H1 (cell line): ENCODE data around the gene P4HA1. TPM values are rescaled to one million over a fixed set of nuclear protein-coding genes. Genes with fewer than 3 reads are reported as not detected.

Experiments
- CTCF ChIA-PET: fragments of 300-600 bp; sonication (Branson Sonifier 250); formaldehyde crosslinking; loops from one replicate; lab custom pipeline; 2021; ENCODE audit not compliant: partially characterized antibody; lab: Charles Lee
- POLR2A ChIA-PET: fragments of 300-600 bp; sonication (Branson Sonifier 250); formaldehyde crosslinking; loops from one replicate; lab custom pipeline; 2021; ENCODE audit warnings: inconsistent platforms; ENCODE audit not compliant: partially characterized antibody; lab: Charles Lee
- DNase-seq, 2 experiments: peaks; one replicate each; pipeline versions ENCODE4 v3.0.0 to v3.0.0-alpha.2; 2010 to 2022; ENCODE audit warnings: low spot score in 2 of 2, low read depth in 1 of 2, mixed read lengths in 1 of 2
- FAIRE-seq: peaks from 2 replicates; lab custom pipeline; 2011; peaks lifted over from hg19 to GRCh38; lab: Jason Lieb, UNC
- H2AFZ ChIP-seq: 2 replicates; pipeline ENCODE4 v1.8.1; 2012; ENCODE audit warnings: low read length, inconsistent platforms
- H2AK5ac ChIP-seq: 2 replicates; pipeline ENCODE4 v1.6.1; 2013; ENCODE audit warnings: low read depth, low read length
- H2BK120ac ChIP-seq: replicated peaks from 2 replicates; pipeline ENCODE3; 2013; ENCODE audit warnings: low read depth, low read length, inconsistent platforms
- H2BK12ac ChIP-seq: 2 replicates; pipeline ENCODE4 v1.6.1; 2013; ENCODE audit warnings: low read depth, low read length
- H2BK15ac ChIP-seq: 2 replicates; pipeline ENCODE4 v1.6.1; 2013; ENCODE audit warnings: low read length
- H2BK20ac ChIP-seq: 2 replicates; pipeline ENCODE4 v1.6.1; 2013; ENCODE audit warnings: low read length
- H2BK5ac ChIP-seq: 2 replicates; pipeline ENCODE4 v1.6.1; 2013; ENCODE audit warnings: low read depth, low read length
- H3K14ac ChIP-seq: 2 replicates; pipeline ENCODE4 v1.6.1; 2013; ENCODE audit warnings: inconsistent platforms; ENCODE audit not compliant: insufficient read length
- H3K18ac ChIP-seq: 2 replicates; pipeline ENCODE4 v1.6.1; 2013; ENCODE audit warnings: low read length; ENCODE audit errors: extremely low read depth
- H3K23ac ChIP-seq: 2 replicates; pipeline ENCODE4 v1.6.1; 2013; ENCODE audit warnings: inconsistent platforms; ENCODE audit not compliant: insufficient read length
- H3K23me2 ChIP-seq: 2 replicates; pipeline ENCODE4 v1.6.1; 2013; ENCODE audit warnings: low read depth, low read length
- H3K27ac ChIP-seq: 2 replicates; pipeline ENCODE4 v1.6.1; 2011; ENCODE audit warnings: low read depth, low read length, inconsistent platforms
- H3K27me3 ChIP-seq, 4 experiments: replicated peaks in 1 of 4; 1 replicate in 1 of 4; 2 replicates in 3 of 4; pipeline versions ENCODE4 v1.6.1 to v1.8.1; 2011 to 2013; ENCODE audit warnings: low read length in 3 of 4, mild to moderate bottlenecking in 3 of 4, inconsistent platforms in 2 of 4, mixed read lengths in 2 of 4, moderate library complexity in 1 of 4; ENCODE audit not compliant: control insufficient read depth in 3 of 4, insufficient read depth in 3 of 4; ENCODE audit errors: extremely low read depth in 1 of 4
- H3K36me3 ChIP-seq, 4 experiments: 2 replicates each; pipeline versions ENCODE4 v1.6.1 to v1.8.1; 2011 to 2013; ENCODE audit warnings: mild to moderate bottlenecking in 4 of 4, low read length in 3 of 4, moderate library complexity in 2 of 4, control low read depth in 1 of 4, inconsistent platforms in 1 of 4; ENCODE audit not compliant: insufficient read depth in 4 of 4, control insufficient read depth in 2 of 4
- H3K4ac ChIP-seq: replicated peaks from 2 replicates; pipeline ENCODE3; 2013; ENCODE audit warnings: low read length, low read depth, mixed read lengths, inconsistent platforms; ENCODE audit not compliant: insufficient read length
- H3K4me1 ChIP-seq, 4 experiments: replicated peaks in 1 of 4; 1 replicate in 1 of 4; 2 replicates in 3 of 4; pipeline versions ENCODE4 v1.6.1 to v1.8.1; 2011 to 2013; ENCODE audit warnings: low read length in 3 of 4, inconsistent platforms in 2 of 4, mixed read lengths in 1 of 4; ENCODE audit not compliant: insufficient read depth in 4 of 4, control insufficient read depth in 3 of 4
- H3K4me2 ChIP-seq, 2 experiments: 2 replicates each; pipeline versions ENCODE4 v1.6.1 to v1.8.1; 2011 to 2013; ENCODE audit warnings: low read depth in 2 of 2, low read length in 2 of 2, control low read depth in 1 of 2, inconsistent platforms in 1 of 2, mild to moderate bottlenecking in 1 of 2; ENCODE audit not compliant: insufficient read depth in 1 of 2
- H3K4me3 ChIP-seq, 4 experiments: fragments of 200-600, 300-600 bp in 1 of 4; sonication (generic), shearing (Covaris generic), sonication (Bioruptor Twin) in 1 of 4; 2 replicates each; pipeline versions ENCODE4 v1.5.1 to v1.8.1; 2011 to 2016; ENCODE audit warnings: low read length in 4 of 4, low read depth in 3 of 4, control low read depth in 2 of 4, inconsistent platforms in 2 of 4, mild to moderate bottlenecking in 2 of 4, mixed read lengths in 1 of 4, moderate library complexity in 1 of 4; ENCODE audit not compliant: insufficient read depth in 2 of 4; ENCODE audit errors: extremely low read depth in 1 of 4
- H3K56ac ChIP-seq: replicated peaks from 2 replicates; pipeline ENCODE3; 2013; ENCODE audit warnings: low read depth, mild to moderate bottlenecking, mixed read lengths, low read length, inconsistent platforms; ENCODE audit not compliant: insufficient read length
- H3K79me1 ChIP-seq: 2 replicates; pipeline ENCODE4 v1.6.1; 2013; ENCODE audit warnings: low read depth, low read length, control low read depth
- H3K79me2 ChIP-seq, 2 experiments: 2 replicates each; pipeline versions ENCODE4 v1.6.1 to v1.8.1; 2012 to 2013; ENCODE audit warnings: low read length in 2 of 2, mild to moderate bottlenecking in 2 of 2, inconsistent platforms in 1 of 2; ENCODE audit not compliant: insufficient read depth in 2 of 2, control insufficient read depth in 1 of 2
- H3K9ac ChIP-seq, 4 experiments: replicated peaks in 1 of 4; 1 replicate in 1 of 4; 2 replicates in 3 of 4; pipeline versions ENCODE4 v1.6.1 to v1.8.1; 2011 to 2013; ENCODE audit warnings: low read depth in 3 of 4, low read length in 3 of 4, control low read depth in 2 of 4, mild to moderate bottlenecking in 2 of 4, moderate library complexity in 2 of 4, inconsistent platforms in 1 of 4; ENCODE audit errors: extremely low read depth in 1 of 4
- H3K9me3 ChIP-seq, 2 experiments: 2 replicates each; pipeline versions ENCODE4 v1.6.1 to v1.8.1; 2012 to 2013; ENCODE audit warnings: mild to moderate bottlenecking in 2 of 2, moderate library complexity in 2 of 2, control low read depth in 1 of 2, inconsistent platforms in 1 of 2, low read depth in 1 of 2, low read length in 1 of 2, mixed read lengths in 1 of 2; ENCODE audit not compliant: insufficient read depth in 2 of 2
- H4K20me1 ChIP-seq, 2 experiments: replicated peaks in 1 of 2; 2 replicates each; pipeline versions ENCODE3 to v1.8.1; 2011 to 2013; ENCODE audit warnings: inconsistent platforms in 2 of 2, low read length in 2 of 2, mild to moderate bottlenecking in 1 of 2; ENCODE audit not compliant: insufficient read depth in 2 of 2, control insufficient read depth in 1 of 2
- H4K5ac ChIP-seq: 2 replicates; pipeline ENCODE4 v1.6.1; 2013; ENCODE audit warnings: low read length, low read depth, mixed read lengths, inconsistent platforms; ENCODE audit not compliant: insufficient read length
- H4K8ac ChIP-seq: 2 replicates; pipeline ENCODE4 v1.8.0; 2013; ENCODE audit warnings: mild to moderate bottlenecking, moderate library complexity, low read length, inconsistent platforms; ENCODE audit not compliant: insufficient read depth; ENCODE audit errors: extremely low read depth
- H4K91ac ChIP-seq: replicated peaks from 2 replicates; pipeline ENCODE3; 2013; ENCODE audit warnings: low read length, mixed read lengths, inconsistent platforms; ENCODE audit not compliant: insufficient read length
- YY1 ChIP-seq: IDR thresholded peaks from 2 replicates; pipeline ENCODE4 v1.6.1; 2011; ENCODE audit warnings: low read depth, mild to moderate bottlenecking, low read length
- WGBS, 2 experiments: shearing (Covaris generic) in 1 of 2; methylation state at CpG; one replicate each; pipeline versions ENCODE4 v1.1.6 to v1.1.7; 2013 to 2015; ENCODE audit warnings: low lambda C conversion rate in 2 of 2, mixed read lengths in 2 of 2, inconsistent platforms in 1 of 2, low coverage in 1 of 2, missing lambda C conversion rate in 1 of 2; ENCODE audit not compliant: insufficient replicate concordance in 2 of 2, insufficient coverage in 1 of 2, insufficient read length in 1 of 2; ENCODE audit errors: extremely low coverage in 1 of 2, missing lambda C conversion rate in 1 of 2; 5-methylcytosine and 5-hydroxymethylcytosine counted together
- polyA plus RNA-seq, 7 experiments: library from polyadenylated mRNA; depleted of rRNA in 3 of 7; stranded (reverse) in 5 of 7; unstranded in 2 of 7; fragments of >200 nt in 5 of 7; fragments of 200-250 nt in 2 of 7; gene quantifications; 1 replicate in 5 of 7; 2 replicates in 1 of 7; 4 replicates in 1 of 7; pipeline versions ENCODE4 v1.2.1 to v1.2.3, GENCODE V29; 2011 to 2013; ENCODE audit warnings: missing spikeins in 2 of 7, mixed read lengths in 2 of 7
- total RNA-seq: library from RNA; stranded (reverse); fragmentation: NEBNext Ultra II Directional; extraction: Animal tissue kit (Norgen Biotek cat#: 25700); gene quantifications from 2 replicates; pipeline ENCODE4 v1.2.1, GENCODE V29; 2021

The P4HA1 gene
- total and polyA plus RNA-seq, 2 of the 8 experiments (the other 6 are each of a cell fraction or from before 2014, with no cell fraction given) = 12.0 to 25.7 TPM

GRCh38 chr10:73099141-73099540 is 2.5 kb upstream of the P4HA1 start:
- H3K36me3 ChIP-seq = no peaks in the 10 kb centered on the region
- H3K27me3 ChIP-seq = no peaks in the 10 kb centered on the region
- H2BK12ac ChIP-seq = no peak overlapping the region
- ChIA-PET CTCF (interaction anchor here (0.6 to 6.9 kb wide), 5 partner anchors 10 to 59 kb away, joined by 4 to 41 read pairs (median 4); partner anchors contain the start of gene NUDT13), POLR2A (interaction anchor here (0.9 to 8.0 kb wide), 2 partner anchors 9 to 14 kb away, joined by 3 to 82 read pairs; partner anchors contain the start of gene NUDT13)
- H3K4me3 ChIP-seq = no peak overlapping the region
- H2BK120ac ChIP-seq = no peak overlapping the region
- H2AK5ac ChIP-seq = no peak overlapping the region
- H4K5ac ChIP-seq = no peak overlapping the region
- H2BK20ac ChIP-seq = no peak overlapping the region
- H2AFZ ChIP-seq = no peak overlapping the region
- 71% methylated on average over 1 of the region's 1 CpG; no CpG with 5 or more reads in 1 of the 2 experiments for WGBS, 2 experiments
- H3K9me3 ChIP-seq = no peaks in the 10 kb centered on the region
- no peaks in the 10 kb centered on the region for H4K20me1 ChIP-seq
- no peak overlapping the region for H3K4ac ChIP-seq
- H3K9ac ChIP-seq = no peak overlapping the region
- no peak overlapping the region for H3K56ac ChIP-seq
- H2BK15ac ChIP-seq = no peak overlapping the region
- peaks cover 0 to 2% (median 0%) of the 10 kb centered on the region in 4 experiments; a peak in 1 of 7 replicates for H3K4me1 ChIP-seq
- H2BK5ac ChIP-seq = no peak overlapping the region
- H3K27ac ChIP-seq = no peak overlapping the region
- H3K23me2 ChIP-seq = no peaks in the 10 kb centered on the region; the same call in 1 of the 2 replicates
- no peak overlapping the region for H3K23ac ChIP-seq
- no peak overlapping the region for H3K4me2 ChIP-seq
- no peaks in the 10 kb centered on the region for H3K79me1 ChIP-seq
- H3K18ac ChIP-seq = no peak overlapping the region
- no peak overlapping the region for H4K8ac ChIP-seq
- DNase-seq (no peak), FAIRE-seq (no peak)
- no peak overlapping the region for H4K91ac ChIP-seq
- no peak overlapping the region for H3K14ac ChIP-seq
- H3K79me2 ChIP-seq = peaks cover 0 to 10% of the 10 kb centered on the region in 2 experiments; a peak in 3 of 4 replicates
- TF ChIP-seq YY1 = no peak
